WTC11 (cell line): Measurements from ENCODE around the gene KNL1. TPM values are rescaled to one million over a fixed set of nuclear protein-coding genes. Genes with fewer than 3 reads are reported as not detected.
"Not testable (repeated sequence)": the region's sequence is repeated elsewhere in the genome, so short reads cannot be mapped to it uniquely, and the experiment has no call there.

Source experiments
- ATAC-seq: fragments of 200-7000 bp; cut with Tn5 transposase; 2 replicates; pipeline ENCODE4 v1.10.0; 2021; ENCODE audit warnings: mild to moderate bottlenecking, moderate library complexity
- CTCF ChIA-PET: fragments of 300-600 bp; sonication (Branson Sonifier 250); formaldehyde crosslinking; loops from one replicate; lab custom pipeline; 2021; ENCODE audit warnings: antibody characterized with exemption; lab: Charles Lee
- POLR2A ChIA-PET: fragments of 350-600 bp; sonication (Branson Sonifier 250); formaldehyde crosslinking; loops from one replicate; lab custom pipeline; 2021; ENCODE audit warnings: antibody characterized with exemption; lab: Charles Lee
- DNase-seq: peaks from one replicate; pipeline ENCODE4 v3.0.0; 2021; ENCODE audit warnings: low spot score
- H3K27ac Mint-ChIP-seq: 2 replicates; pipeline ENCODE4 v1.8.0; 2021; ENCODE audit warnings: mixed read lengths
- H3K27me3 Mint-ChIP-seq: 2 replicates; pipeline ENCODE4 v1.8.0; 2021; ENCODE audit warnings: low read depth, mild to moderate bottlenecking, moderate library complexity, mixed read lengths
- H3K36me3 Mint-ChIP-seq: 2 replicates; pipeline ENCODE4 v1.8.0; 2021; ENCODE audit warnings: mixed read lengths
- H3K4me1 Mint-ChIP-seq: 2 replicates; pipeline ENCODE4 v1.8.0; 2022; ENCODE audit warnings: mixed read lengths
- H3K4me3 Mint-ChIP-seq: 2 replicates; pipeline ENCODE4 v1.8.0; 2021; ENCODE audit warnings: mild to moderate bottlenecking, moderate library complexity, mixed read lengths
- H3K9me3 Mint-ChIP-seq: 2 replicates; pipeline ENCODE4 v1.8.0; 2021; ENCODE audit warnings: mixed read lengths
- AR ChIP-seq: fragments of 250-450 bp; sonication (Bioruptor Pico); IDR thresholded peaks from 2 replicates; pipeline ENCODE4 v1.9.0; 2021; ENCODE audit warnings: mild to moderate bottlenecking
- E2F1 ChIP-seq: sonication (generic); formaldehyde crosslinking; IDR thresholded peaks from 2 replicates; pipeline ENCODE4 v1.8.0; 2022; ENCODE audit warnings: mild to moderate bottlenecking, missing genetic modification reagents
- GRHL2 ChIP-seq: fragments of 250-450 bp; sonication (Bioruptor Pico); IDR thresholded peaks from 2 replicates; pipeline ENCODE4 v1.8.0; 2022; ENCODE audit warnings: mild to moderate bottlenecking, moderate library complexity; ENCODE audit not compliant: insufficient replicate concordance, severe bottlenecking
- NFATC4 ChIP-seq: fragments of 250-450 bp; sonication (Bioruptor Pico); IDR thresholded peaks from 2 replicates; pipeline ENCODE4 v1.9.0; 2021; ENCODE audit warnings: mild to moderate bottlenecking
- NFYB ChIP-seq: sonication (generic); formaldehyde crosslinking; conservative IDR thresholded peaks from 2 replicates; pipeline ENCODE4 v1.8.0; 2022; ENCODE audit warnings: low read depth, missing genetic modification reagents
- OVOL2 ChIP-seq: fragments of 250-450 bp; sonication (Bioruptor Pico); IDR thresholded peaks from 2 replicates; pipeline ENCODE4 v1.9.0; 2021; ENCODE audit warnings: mild to moderate bottlenecking, borderline replicate concordance
- TCF7 ChIP-seq: sonication (generic); formaldehyde crosslinking; IDR thresholded peaks from 2 replicates; pipeline ENCODE4 v1.8.0; 2022; ENCODE audit warnings: mild to moderate bottlenecking, low read depth, missing genetic modification reagents, moderate library complexity
- ZNF671 ChIP-seq: fragments of 250-450 bp; sonication (Bioruptor Pico); IDR thresholded peaks from 2 replicates; pipeline ENCODE4 v1.8.0; 2021; ENCODE audit warnings: mild to moderate bottlenecking
- total RNA-seq: library from RNA; stranded (reverse); gene quantifications from 3 replicates; pipeline ENCODE4 v1.2.3, GENCODE V29; 2021
- TF ChIP-seq, protein P1 (sequence below): sonication (generic); formaldehyde crosslinking; IDR thresholded peaks from 2 replicates; pipeline ENCODE4 v1.8.0; 2022; ENCODE audit warnings: mild to moderate bottlenecking, missing genetic modification reagents
- TF ChIP-seq, protein P2 (sequence below): sonication (generic); formaldehyde crosslinking; IDR thresholded peaks from 2 replicates; pipeline ENCODE4 v1.8.1; 2022; ENCODE audit warnings: mild to moderate bottlenecking, missing genetic modification reagents, moderate library complexity, borderline replicate concordance
- TF ChIP-seq, protein P3 (sequence below): fragments of 250-450 bp; sonication (Bioruptor Pico); IDR thresholded peaks from 2 replicates; pipeline ENCODE4 v1.8.0; 2021; ENCODE audit warnings: mild to moderate bottlenecking

The KNL1 gene
- total RNA-seq, 1 experiment from 2014 or later, result 24.0 TPM

GRCh38 chr15:40578892-40579291 is 15.2 kb upstream of the KNL1 start (continued):
- TF ChIP-seq AR (no peak), ZNF671 (CRISPR knock-in tag) (no peak), E2F1 (no peak), TCF7 (CRISPR knock-in tag) (no peak), OVOL2 (CRISPR knock-in tag) (no peak), NFATC4 (CRISPR knock-in tag) (no peak)
- TF ChIP-seq, protein P1, sequence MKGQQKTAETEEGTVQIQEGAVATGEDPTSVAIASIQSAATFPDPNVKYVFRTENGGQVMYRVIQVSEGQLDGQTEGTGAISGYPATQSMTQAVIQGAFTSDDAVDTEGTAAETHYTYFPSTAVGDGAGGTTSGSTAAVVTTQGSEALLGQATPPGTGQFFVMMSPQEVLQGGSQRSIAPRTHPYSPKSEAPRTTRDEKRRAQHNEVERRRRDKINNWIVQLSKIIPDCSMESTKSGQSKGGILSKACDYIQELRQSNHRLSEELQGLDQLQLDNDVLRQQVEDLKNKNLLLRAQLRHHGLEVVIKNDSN (CRISPR knock-in tag), result no peak
- TF ChIP-seq, protein P2, sequence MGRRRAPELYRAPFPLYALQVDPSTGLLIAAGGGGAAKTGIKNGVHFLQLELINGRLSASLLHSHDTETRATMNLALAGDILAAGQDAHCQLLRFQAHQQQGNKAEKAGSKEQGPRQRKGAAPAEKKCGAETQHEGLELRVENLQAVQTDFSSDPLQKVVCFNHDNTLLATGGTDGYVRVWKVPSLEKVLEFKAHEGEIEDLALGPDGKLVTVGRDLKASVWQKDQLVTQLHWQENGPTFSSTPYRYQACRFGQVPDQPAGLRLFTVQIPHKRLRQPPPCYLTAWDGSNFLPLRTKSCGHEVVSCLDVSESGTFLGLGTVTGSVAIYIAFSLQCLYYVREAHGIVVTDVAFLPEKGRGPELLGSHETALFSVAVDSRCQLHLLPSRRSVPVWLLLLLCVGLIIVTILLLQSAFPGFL (CRISPR knock-in tag), result no peak

DNA sequence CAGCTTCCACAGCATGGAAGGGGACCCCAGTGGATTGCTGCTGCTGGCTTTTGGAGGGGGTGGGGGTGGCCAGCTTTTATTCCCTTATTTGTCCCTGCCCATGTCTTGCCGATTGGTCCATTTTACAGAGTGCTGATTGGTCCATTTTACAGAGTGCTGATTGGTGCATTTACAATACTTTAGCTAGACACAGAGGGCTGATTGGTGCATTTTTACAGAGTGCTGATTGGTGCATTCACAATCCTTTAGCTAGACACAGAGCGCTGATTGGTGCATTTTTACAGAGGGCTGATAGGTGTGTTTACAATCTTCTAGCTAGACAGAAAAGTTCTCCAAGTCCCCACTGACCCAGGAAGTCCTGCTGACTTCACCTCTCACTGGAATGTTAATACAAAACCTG is 12.3 kb upstream of the KNL1 start:
- H3K4me1 Mint-ChIP-seq, ATAC-seq, H3K27me3 Mint-ChIP-seq, POLR2A ChIA-PET, H3K4me3 Mint-ChIP-seq, DNase-seq, H3K27ac Mint-ChIP-seq, H3K36me3 Mint-ChIP-seq: not testable (repeated sequence)
- TF ChIP-seq NFYB (CRISPR knock-in tag), result peak; percentile 55
- CTCF ChIA-PET, result interaction anchor here (0.6 to 1.3 kb wide), 2 partner anchors 12 to 65 kb away, joined by 3 to 8 read pairs; no protein-coding TSS in a partner anchor
- peaks cover 12% of the 10 kb centered on the region for H3K9me3 Mint-ChIP-seq

- no peaks in the 10 kb centered on the region for H3K36me3 Mint-ChIP-seq
- DNase-seq, result no peak
- peaks cover 3% of the 10 kb centered on the region; the same call in 1 of the 2 replicates for H3K27me3 Mint-ChIP-seq
- peak; percentile 66 for ATAC-seq
- H3K4me1 Mint-ChIP-seq, result 0 out of 2 replicates have a peak, but pooled peaks cover 5% of the 10 kb centered on the region
- TF ChIP-seq GRHL2 (CRISPR knock-in tag) (no peak), NFYB (CRISPR knock-in tag) (peak; percentile 65)
- TF ChIP-seq, all 79 proteins: peak for 1
- Mint-ChIP-seq H3K27ac (no peak overlapping the region), H3K4me3 (no peak overlapping the region), H3K9me3 (peaks cover 11% of the 10 kb centered on the region)
- CTCF ChIA-PET, result no interaction called here
- POLR2A ChIA-PET, result no interaction called here
Measured at GRCh38 chr15:40582726-40583246, 11.3 kb upstream of the KNL1 start.

GRCh38 chr15:40584191-40584590 is 9.9 kb upstream of the KNL1 start:
- 0 out of 2 replicates have a peak, but pooled peaks cover 5% of the 10 kb centered on the region for H3K4me1 Mint-ChIP-seq
- TF ChIP-seq, protein P3, sequence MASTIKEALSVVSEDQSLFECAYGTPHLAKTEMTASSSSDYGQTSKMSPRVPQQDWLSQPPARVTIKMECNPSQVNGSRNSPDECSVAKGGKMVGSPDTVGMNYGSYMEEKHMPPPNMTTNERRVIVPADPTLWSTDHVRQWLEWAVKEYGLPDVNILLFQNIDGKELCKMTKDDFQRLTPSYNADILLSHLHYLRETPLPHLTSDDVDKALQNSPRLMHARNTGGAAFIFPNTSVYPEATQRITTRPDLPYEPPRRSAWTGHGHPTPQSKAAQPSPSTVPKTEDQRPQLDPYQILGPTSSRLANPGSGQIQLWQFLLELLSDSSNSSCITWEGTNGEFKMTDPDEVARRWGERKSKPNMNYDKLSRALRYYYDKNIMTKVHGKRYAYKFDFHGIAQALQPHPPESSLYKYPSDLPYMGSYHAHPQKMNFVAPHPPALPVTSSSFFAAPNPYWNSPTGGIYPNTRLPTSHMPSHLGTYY, result no peak
- TF ChIP-seq, all 79 proteins: peak for 0
- no peak for ATAC-seq
- POLR2A ChIA-PET, result interaction anchor here (1.1 kb wide), 1 partner anchor 14 kb away, joined by 3 read pairs; no protein-coding TSS in a partner anchor
- Mint-ChIP-seq H3K4me3 (no peak overlapping the region), H3K27ac (no peak overlapping the region), H3K9me3 (peaks cover 9% of the 10 kb centered on the region), H3K27me3 (0 out of 2 replicates have a peak, but pooled peaks cover 3% of the 10 kb centered on the region), H3K36me3 (no peaks in the 10 kb centered on the region)
- CTCF ChIA-PET, result interaction anchor here (0.8 to 1.0 kb wide), 3 partner anchors 19 to 163 kb away, joined by 3 to 4 read pairs (median 3); partner anchors contain the start of gene CCDC32
- DNase-seq, result no peak
